Liver (tissue), 9 donors: ENCODE measurements around the gene NDUFS4. TPM values are rescaled to one million over a fixed set of nuclear protein-coding genes. Genes with fewer than 3 reads are reported as not detected.

Source experiments
- DNase-seq: peaks from one replicate; pipeline ENCODE4 v3.0.0-alpha.2; 2017; ENCODE audit warnings: low spot score
- H3K27ac ChIP-seq, 2 donors: one replicate each; pipeline ENCODE4 v1.7.0; 2013; ENCODE audit warnings: inconsistent platforms in 2 of 2, low read length in 2 of 2, control low read depth in 1 of 2, low read depth in 1 of 2, mild to moderate bottlenecking in 1 of 2
- H3K27me3 ChIP-seq, 4 donors: one replicate each; pipeline versions ENCODE4 v1.6.1 to v1.7.0; 2013; ENCODE audit warnings: low read length in 3 of 4, inconsistent platforms in 1 of 4, mild to moderate bottlenecking in 1 of 4, moderate library complexity in 1 of 4; ENCODE audit not compliant: control insufficient read depth in 4 of 4, insufficient read depth in 4 of 4
- H3K36me3 ChIP-seq, 4 donors: one replicate each; pipeline versions ENCODE4 v1.6.1 to v1.7.0; 2013; ENCODE audit warnings: low read length in 3 of 4, mild to moderate bottlenecking in 3 of 4, low read depth in 1 of 4, moderate library complexity in 1 of 4; ENCODE audit not compliant: control insufficient read depth in 4 of 4, insufficient read depth in 3 of 4
- H3K4me1 ChIP-seq, 4 donors: one replicate each; pipeline versions ENCODE4 v1.6.1 to v1.7.0; 2013; ENCODE audit warnings: low read length in 3 of 4, mild to moderate bottlenecking in 3 of 4, moderate library complexity in 1 of 4; ENCODE audit not compliant: control insufficient read depth in 4 of 4, insufficient read depth in 4 of 4
- H3K4me3 ChIP-seq, 3 donors: one replicate each; pipeline versions ENCODE4 v1.6.1 to v1.7.0; 2013; ENCODE audit warnings: low read length in 3 of 3, control low read depth in 1 of 3, low read depth in 1 of 3, mild to moderate bottlenecking in 1 of 3
- H3K9ac ChIP-seq, 2 donors: one replicate each; pipeline ENCODE4 v1.7.0; 2013; ENCODE audit warnings: low read length in 2 of 2, mild to moderate bottlenecking in 2 of 2, moderate library complexity in 2 of 2, control low read depth in 1 of 2, low read depth in 1 of 2
- H3K9me3 ChIP-seq, 4 donors: one replicate each; pipeline versions ENCODE4 v1.6.1 to v1.7.0; 2013; ENCODE audit warnings: low read length in 3 of 4; ENCODE audit not compliant: control insufficient read depth in 4 of 4
- EGR1 ChIP-seq, 2 donors: IDR thresholded peaks; 2 replicates each; pipeline ENCODE4 v1.6.1; 2016 to 2018; ENCODE audit warnings: antibody characterized with exemption in 2 of 2, low read depth in 2 of 2
- FOXA1 ChIP-seq: IDR thresholded peaks from 2 replicates; pipeline ENCODE4 v1.6.1; 2016; ENCODE audit warnings: antibody characterized with exemption
- FOXA2 ChIP-seq: IDR thresholded peaks from 2 replicates; pipeline ENCODE4 v1.6.1; 2016; ENCODE audit warnings: antibody characterized with exemption
- GABPA ChIP-seq, 2 donors: IDR thresholded peaks in 1 of 2; conservative IDR thresholded peaks in 1 of 2; 2 replicates each; pipeline ENCODE4 v1.6.1; 2016; ENCODE audit warnings: antibody characterized with exemption in 2 of 2, mild to moderate bottlenecking in 1 of 2, moderate library complexity in 1 of 2
- HNF4A ChIP-seq, 2 donors: conservative IDR thresholded peaks; 2 replicates each; pipeline ENCODE4 v1.6.1; 2016; ENCODE audit warnings: antibody characterized with exemption in 2 of 2, mild to moderate bottlenecking in 2 of 2
- HNF4G ChIP-seq: IDR thresholded peaks from 2 replicates; pipeline ENCODE4 v1.6.1; 2016; ENCODE audit warnings: antibody characterized with exemption
- JUND ChIP-seq, 2 donors: IDR thresholded peaks; 2 replicates each; pipeline ENCODE4 v1.6.1; 2016; ENCODE audit warnings: antibody characterized with exemption in 2 of 2
- MAX ChIP-seq: IDR thresholded peaks from 2 replicates; pipeline ENCODE4 v1.6.1; 2016; ENCODE audit warnings: antibody characterized with exemption
- NR2F2 ChIP-seq: IDR thresholded peaks from 2 replicates; pipeline ENCODE4 v1.6.1; 2016; ENCODE audit warnings: antibody characterized with exemption
- RAD21 ChIP-seq, 2 donors: IDR thresholded peaks; 2 replicates each; pipeline ENCODE4 v1.6.1; 2016; ENCODE audit warnings: antibody characterized with exemption in 2 of 2, mild to moderate bottlenecking in 2 of 2
- REST ChIP-seq: IDR thresholded peaks from 2 replicates; pipeline ENCODE4 v1.6.1; 2016; ENCODE audit warnings: antibody characterized with exemption, mild to moderate bottlenecking
- RXRA ChIP-seq, 2 donors: IDR thresholded peaks; 2 replicates each; pipeline ENCODE4 v1.6.1; 2017 to 2018; ENCODE audit warnings: antibody characterized with exemption in 2 of 2, mild to moderate bottlenecking in 1 of 2
- TAF1 ChIP-seq: conservative IDR thresholded peaks from 2 replicates; pipeline ENCODE4 v1.6.1; 2016; ENCODE audit warnings: antibody characterized with exemption, mild to moderate bottlenecking
- YY1 ChIP-seq: IDR thresholded peaks from 2 replicates; pipeline ENCODE4 v1.6.1; 2016; ENCODE audit warnings: antibody characterized with exemption, mild to moderate bottlenecking
- ZBTB33 ChIP-seq: IDR thresholded peaks from 2 replicates; pipeline ENCODE4 v1.6.1; 2016; ENCODE audit warnings: antibody characterized with exemption
- WGBS: extraction: QIAGEN DNeasy Blood & Tissue Kit; methylation state at CpG from one replicate; pipeline ENCODE4 v1.1.7; 2013; 5-methylcytosine and 5-hydroxymethylcytosine counted together
- polyA plus RNA-seq, 2 donors: library from polyadenylated mRNA; stranded (reverse) in 1 of 2; unstranded in 1 of 2; fragments of 200-250 nt in 1 of 2; fragments of >200 nt in 1 of 2; fragmentation: Nextera tagmentation in 1 of 2; extraction: Ambion mirVana in 1 of 2; gene quantifications; one replicate each; pipeline versions ENCODE4 v1.2.1 to v1.2.3, GENCODE V29; 2013 to 2015
- total RNA-seq, 2 donors: library from RNA; depleted of rRNA; stranded (reverse); fragments of >200 nt; gene quantifications; one replicate each; pipeline ENCODE4 v1.2.3, GENCODE V29; 2014
- TF ChIP-seq, protein P1 (sequence below): fragments of 150-350 bp; IDR thresholded peaks from 2 replicates; pipeline ENCODE4 v1.5.1; 2017; ENCODE audit warnings: improper control_type of control experiment, low read depth, low read length; ENCODE audit not compliant: missing input control
- TF ChIP-seq, protein P2 (sequence below): IDR thresholded peaks from 2 replicates; pipeline ENCODE4 v1.6.1; 2016; ENCODE audit warnings: antibody characterized with exemption
- donor health status: healthy.
- donor health status: healthy.
- donor health status: healthy.
- donor health status: healthy.
- donor health status: healthy.

Gene NDUFS4
- total and polyA plus RNA-seq, 4 donors, result 35.9 to 114 (median 53.4) TPM

DNA sequence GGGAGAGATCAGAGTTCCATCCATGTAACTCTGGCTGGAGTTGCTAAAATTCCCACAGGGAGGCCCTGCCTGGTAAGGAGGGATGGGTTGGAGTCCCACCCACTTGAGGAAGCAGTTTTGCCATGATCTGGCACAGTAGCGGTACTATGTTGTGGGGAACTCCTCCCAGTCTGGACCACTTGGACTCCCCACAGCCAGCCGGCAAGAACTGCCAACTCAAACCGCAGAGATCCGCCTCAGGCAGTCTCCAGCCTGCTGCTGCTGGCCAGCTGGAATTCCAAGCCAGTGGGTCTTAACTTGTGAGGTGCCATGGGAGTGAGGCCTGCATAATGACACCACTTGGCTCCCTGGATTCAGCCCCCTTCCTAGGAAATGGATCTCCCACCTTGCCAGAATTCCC, 151.9 kb downstream of the NDUFS4 start (continued):
- TF ChIP-seq ZBTB33 (no peak), FOXA2 (no peak), RAD21 (IDR thresholded peaks at IDR 0.05) (no peak), RXRA (IDR thresholded peaks at IDR 0.05) (no peak), TAF1 (no peak)

GRCh38 chr5:53713978-53714666, 153.7 kb downstream of the NDUFS4 start:
- 90% methylated on average over 3 of the region's 3 CpGs for WGBS
- Histone ChIP-seq H3K4me3 (no peak overlapping the region), H3K4me1 (no peaks in the 10 kb centered on the region), H3K27me3 (no peaks in the 10 kb centered on the region), H3K27ac (no peak overlapping the region), H3K9ac (no peak overlapping the region), H3K36me3 (no peaks in the 10 kb centered on the region), H3K9me3 (peaks cover 0 to 5% (median 1%) of the 10 kb centered on the region in 4 donors)
- no peak for DNase-seq
- TF ChIP-seq YY1 (no peak), RAD21 (IDR thresholded peaks at IDR 0.05) (no peak), REST (no peak), EGR1 (IDR thresholded peaks at IDR 0.05; ENCODE audit: low read depth in 2 of 2) (no peak), MAX (no peak), JUND (IDR thresholded peaks at IDR 0.05) (no peak), FOXA2 (no peak)
- TF ChIP-seq, protein P1, sequence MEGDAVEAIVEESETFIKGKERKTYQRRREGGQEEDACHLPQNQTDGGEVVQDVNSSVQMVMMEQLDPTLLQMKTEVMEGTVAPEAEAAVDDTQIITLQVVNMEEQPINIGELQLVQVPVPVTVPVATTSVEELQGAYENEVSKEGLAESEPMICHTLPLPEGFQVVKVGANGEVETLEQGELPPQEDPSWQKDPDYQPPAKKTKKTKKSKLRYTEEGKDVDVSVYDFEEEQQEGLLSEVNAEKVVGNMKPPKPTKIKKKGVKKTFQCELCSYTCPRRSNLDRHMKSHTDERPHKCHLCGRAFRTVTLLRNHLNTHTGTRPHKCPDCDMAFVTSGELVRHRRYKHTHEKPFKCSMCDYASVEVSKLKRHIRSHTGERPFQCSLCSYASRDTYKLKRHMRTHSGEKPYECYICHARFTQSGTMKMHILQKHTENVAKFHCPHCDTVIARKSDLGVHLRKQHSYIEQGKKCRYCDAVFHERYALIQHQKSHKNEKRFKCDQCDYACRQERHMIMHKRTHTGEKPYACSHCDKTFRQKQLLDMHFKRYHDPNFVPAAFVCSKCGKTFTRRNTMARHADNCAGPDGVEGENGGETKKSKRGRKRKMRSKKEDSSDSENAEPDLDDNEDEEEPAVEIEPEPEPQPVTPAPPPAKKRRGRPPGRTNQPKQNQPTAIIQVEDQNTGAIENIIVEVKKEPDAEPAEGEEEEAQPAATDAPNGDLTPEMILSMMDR, result no peak
- TF ChIP-seq, protein P2, sequence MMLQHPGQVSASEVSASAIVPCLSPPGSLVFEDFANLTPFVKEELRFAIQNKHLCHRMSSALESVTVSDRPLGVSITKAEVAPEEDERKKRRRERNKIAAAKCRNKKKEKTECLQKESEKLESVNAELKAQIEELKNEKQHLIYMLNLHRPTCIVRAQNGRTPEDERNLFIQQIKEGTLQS, result no peak

GRCh38 chr5:53714667-53715010, 154.2 kb downstream of the NDUFS4 start:
- no peak for DNase-seq
- H3K27me3 ChIP-seq, result no peaks in the 10 kb centered on the region
- H3K4me1 ChIP-seq, result no peaks in the 10 kb centered on the region
- H3K36me3 ChIP-seq, result no peaks in the 10 kb centered on the region
- H3K9ac ChIP-seq, result no peak overlapping the region
- no peak overlapping the region for H3K4me3 ChIP-seq
- H3K27ac ChIP-seq, result no peak overlapping the region
- peaks cover 0 to 5% (median 0%) of the 10 kb centered on the region in 4 donors for H3K9me3 ChIP-seq
- TF ChIP-seq, protein P2, result no peak
- TF ChIP-seq MAX, result no peak
- TF ChIP-seq FOXA2, result no peak
- no peak for TF ChIP-seq FOXA1
- TF ChIP-seq HNF4G, result no peak
- no peak for TF ChIP-seq GABPA (IDR thresholded peaks at IDR 0.05 in 1 of 2, conservative IDR thresholded peaks at IDR 0.05 in 1 of 2)
- no peak for TF ChIP-seq REST
- no peak for TF ChIP-seq NR2F2
- no peak for TF ChIP-seq YY1
- TF ChIP-seq HNF4A (conservative IDR thresholded peaks at IDR 0.05), result no peak
